ENCODE measurements around the gene CD6.
"Not testable (repeated sequence)": the region's sequence is repeated elsewhere in the genome, so short reads cannot be mapped to it uniquely, and the experiment has no call there.

CD6 gene

GRCh38 chr11:61059260-61059752, 87.8 kb downstream of the CD6 start:
- FAIRE-seq = no peak

GRCh38 chr11:61061081-61061826, 89.8 kb downstream of the CD6 start:
- no peak for FAIRE-seq

GRCh38 chr11:61062181-61062930, 90.9 kb downstream of the CD6 start:
- FAIRE-seq = no peak

GRCh38 chr11:61065236-61065635, 93.8 kb downstream of the CD6 start:
- not testable (repeated sequence) for FAIRE-seq

GRCh38 chr11:61065955-61066638, 94.6 kb downstream of the CD6 start:
- FAIRE-seq = no peak

- FAIRE-seq = no peak
These were observed 95.2 kb downstream of the CD6 start for GRCh38 chr11:61066645-61067044.

GRCh38 chr11:61067782-61068446, 96.4 kb downstream of the CD6 start:
- FAIRE-seq = no peak

GRCh38 chr11:61068581-61068980, 97.1 kb downstream of the CD6 start:
- no peak for FAIRE-seq

- FAIRE-seq = no peak
These were observed 97.9 kb downstream of the CD6 start for GRCh38 chr11:61069427-61069826.
